ENCODE results near the gene CDH15. TPM values are rescaled to one million over a fixed set of nuclear protein-coding genes. Genes with fewer than 3 reads are reported as not detected.

Gene CDH15
- total RNA-seq, 3 donors from 2014 or later = not detected

- Histone ChIP-seq H3K9me3 (no peaks in the 10 kb centered on the region), H3K4me3 (no peak overlapping the region), H3K36me3 (peaks cover 14% of the 10 kb centered on the region), H3K4me1 (no peaks in the 10 kb centered on the region), H3K27ac (no peak overlapping the region), H3K27me3 (no peaks in the 10 kb centered on the region)
- intact Hi-C loops (cut with DNase I; ENCODE audit: low total_unique reads) = loop anchor here (1.0 kb wide), 1 partner anchor 411 kb away; no protein-coding TSS in a partner anchor
- no peak for TF ChIP-seq CTCF (IDR thresholded peaks at IDR 0.05)
- TF ChIP-seq POLR2AphosphoS5 (IDR thresholded peaks at IDR 0.05) = no peak
- TF ChIP-seq POLR2A (IDR thresholded peaks at IDR 0.05) = no peak
- no peak for DNase-seq (ENCODE audit: low spot score in 2 of 2)
These were observed 53.1 kb downstream of the CDH15 start for GRCh38 chr16:89224665-89225064.

DNA sequence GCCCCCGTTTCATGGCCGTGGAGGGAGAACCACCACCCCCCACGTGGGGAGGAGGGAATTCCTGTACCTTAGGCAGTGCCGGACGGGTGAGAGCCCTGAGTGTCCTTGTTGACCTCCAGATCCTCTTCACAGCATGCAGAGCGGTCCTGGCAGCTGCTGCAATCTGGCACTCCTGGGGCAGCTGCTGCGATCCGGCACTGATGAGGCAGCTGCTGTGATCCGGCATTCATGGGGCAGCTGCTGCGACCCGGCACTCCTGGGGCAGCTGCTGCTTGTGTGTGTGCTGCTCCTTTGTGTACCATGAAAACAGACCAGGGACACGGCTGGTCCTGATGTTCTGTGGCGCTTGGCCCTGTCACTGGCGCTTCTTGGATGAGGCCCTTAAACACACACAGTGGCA is 58.7 kb downstream of the CDH15 start:
- Histone ChIP-seq H3K4me1 (no peaks in the 10 kb centered on the region), H3K4me3 (no peak overlapping the region), H3K9me3 (no peaks in the 10 kb centered on the region), H3K27me3 (no peaks in the 10 kb centered on the region), H3K36me3 (peaks cover 14% of the 10 kb centered on the region), H3K27ac (no peak overlapping the region)
- intact Hi-C loops (cut with DNase I; ENCODE audit: low total_unique reads) = no loop called here
- no peak for DNase-seq (ENCODE audit: low spot score in 2 of 2)
- TF ChIP-seq POLR2A (IDR thresholded peaks at IDR 0.05) (no peak), CTCF (IDR thresholded peaks at IDR 0.05) (no peak), POLR2AphosphoS5 (IDR thresholded peaks at IDR 0.05) (no peak)

DNA sequence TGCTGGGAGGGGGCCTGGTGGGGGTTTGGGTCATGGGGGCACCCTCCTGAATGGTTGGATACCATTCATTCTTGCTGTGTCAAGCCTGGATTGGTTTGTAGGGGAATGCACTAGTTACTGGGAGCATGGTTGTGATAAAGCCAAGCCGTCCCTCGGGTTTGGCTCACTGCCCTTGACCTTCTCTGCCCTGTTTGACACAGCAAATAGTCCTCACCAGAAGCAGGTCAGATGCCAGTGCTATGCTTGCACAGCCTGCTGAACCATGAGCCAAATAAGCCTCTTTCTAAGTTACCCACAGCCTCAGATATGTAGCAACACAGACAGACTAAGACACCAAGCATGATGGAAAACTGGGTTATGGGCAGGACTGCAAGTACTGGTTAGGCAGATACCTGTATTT is 60.6 kb downstream of the CDH15 start:
- no peaks in the 10 kb centered on the region for H3K27me3 ChIP-seq
- H3K9me3 ChIP-seq = no peaks in the 10 kb centered on the region
- H3K4me1 ChIP-seq = no peaks in the 10 kb centered on the region
- DNase-seq (ENCODE audit: low spot score in 2 of 2) = no peak
- TF ChIP-seq POLR2A (IDR thresholded peaks at IDR 0.05) = no peak
- no peak for TF ChIP-seq CTCF (IDR thresholded peaks at IDR 0.05)
- TF ChIP-seq POLR2AphosphoS5 (IDR thresholded peaks at IDR 0.05) = no peak
- no peak overlapping the region for H3K27ac ChIP-seq
- peaks cover 7% of the 10 kb centered on the region for H3K36me3 ChIP-seq
- H3K4me3 ChIP-seq = no peak overlapping the region
- intact Hi-C loops (cut with DNase I; ENCODE audit: low total_unique reads) = no loop called here

DNA sequence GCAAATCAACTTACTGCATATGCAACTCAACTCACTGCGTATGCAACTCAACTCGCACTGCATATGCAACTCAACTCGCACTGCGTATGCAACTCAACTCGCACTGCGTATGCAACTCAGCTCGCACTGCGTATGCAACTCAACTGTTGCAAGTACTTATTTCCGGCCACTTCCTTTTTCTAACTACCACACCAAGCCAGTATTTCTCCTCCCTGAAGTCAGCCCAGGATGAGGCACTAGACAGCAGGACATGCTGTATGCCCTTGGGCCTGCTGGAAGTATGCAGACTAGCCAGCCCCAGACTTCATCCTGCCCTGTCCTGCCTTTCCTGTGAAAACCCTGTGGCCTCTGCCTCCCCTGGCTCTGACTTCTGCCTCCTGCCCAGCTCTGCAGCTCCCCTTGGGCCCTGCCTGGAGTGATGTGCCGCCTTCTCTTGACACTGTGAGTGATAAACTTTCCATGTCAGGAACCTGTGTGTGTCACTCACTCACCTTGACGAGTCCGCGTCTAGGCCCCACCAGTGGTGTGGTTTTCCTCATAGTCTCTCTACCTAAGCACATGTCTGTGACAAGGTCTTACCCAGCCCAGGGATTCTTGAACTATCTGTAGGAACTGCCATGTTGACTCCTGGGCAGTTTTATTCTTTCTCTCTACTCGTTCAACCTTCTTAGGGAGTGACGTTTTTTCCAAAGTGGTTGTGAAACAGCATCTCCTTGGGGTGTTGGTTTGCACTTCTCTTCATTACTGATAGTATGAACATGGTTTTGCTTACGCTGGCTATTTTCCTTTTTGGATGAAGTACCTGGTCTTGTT is 62.3 kb downstream of the CDH15 start:
- no peaks in the 10 kb centered on the region for H3K9me3 ChIP-seq
- no peak for TF ChIP-seq POLR2A (IDR thresholded peaks at IDR 0.05)
- TF ChIP-seq CTCF (IDR thresholded peaks at IDR 0.05) = no peak
- TF ChIP-seq POLR2AphosphoS5 (IDR thresholded peaks at IDR 0.05) = no peak
- H3K27ac ChIP-seq = no peak overlapping the region
- intact Hi-C loops (cut with DNase I; ENCODE audit: low total_unique reads) = no loop called here
- no peaks in the 10 kb centered on the region for H3K4me1 ChIP-seq
- no peak overlapping the region for H3K4me3 ChIP-seq
- DNase-seq (ENCODE audit: low spot score in 2 of 2) = no peak
- H3K27me3 ChIP-seq = no peaks in the 10 kb centered on the region
- H3K36me3 ChIP-seq = no peaks in the 10 kb centered on the region

GRCh38 chr16:89237733-89238132 is 66.2 kb downstream of the CDH15 start:
- no peak for TF ChIP-seq CTCF (IDR thresholded peaks at IDR 0.05)
- TF ChIP-seq POLR2AphosphoS5 (IDR thresholded peaks at IDR 0.05) = no peak
- no peak for TF ChIP-seq POLR2A (IDR thresholded peaks at IDR 0.05)
- no peaks in the 10 kb centered on the region for H3K27me3 ChIP-seq
- no peak for DNase-seq (ENCODE audit: low spot score in 2 of 2)
- intact Hi-C loops (cut with DNase I; ENCODE audit: low total_unique reads) = no loop called here
- H3K4me3 ChIP-seq = no peak overlapping the region
- H3K9me3 ChIP-seq = no peaks in the 10 kb centered on the region
- no peaks in the 10 kb centered on the region for H3K36me3 ChIP-seq
- no peak overlapping the region for H3K27ac ChIP-seq
- no peaks in the 10 kb centered on the region for H3K4me1 ChIP-seq
